Measurements from ENCODE around the gene AATK.
"Not testable (repeated sequence)": the region's sequence is repeated elsewhere in the genome, so short reads cannot be mapped to it uniquely, and the experiment has no call there.

AATK gene

DNA sequence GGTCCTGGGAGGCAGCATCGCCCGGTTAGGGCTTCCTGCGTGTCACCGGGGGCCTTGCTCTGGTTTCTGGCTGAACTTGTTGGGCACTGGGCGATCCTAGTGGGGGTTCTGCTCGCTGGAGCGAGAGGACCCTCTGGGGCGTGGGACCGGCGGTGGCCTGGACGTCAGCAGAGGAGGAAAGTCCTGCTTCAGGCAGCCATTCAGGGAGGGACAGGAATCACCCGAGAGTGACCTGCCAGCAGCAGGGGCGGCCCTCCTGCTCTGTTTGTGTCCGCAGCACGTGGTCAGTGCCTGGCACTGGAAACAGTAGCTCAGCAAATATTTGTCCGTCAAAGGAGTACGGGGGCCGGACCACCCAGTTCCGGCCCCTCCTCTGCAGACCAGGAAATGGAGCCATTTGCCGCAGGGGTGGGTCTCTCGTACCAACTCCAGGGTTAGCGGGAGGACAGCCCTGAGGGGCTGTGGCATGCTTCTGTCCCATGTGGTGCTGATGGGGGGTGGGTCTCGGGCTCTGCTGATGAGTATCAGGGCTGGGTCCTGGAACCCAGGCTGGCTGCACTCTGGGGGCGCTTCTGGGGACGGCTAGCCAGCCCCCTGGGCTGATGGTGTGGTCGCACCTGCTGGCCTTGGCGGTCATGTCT lies 82.8 kb downstream of the AATK start:
- no peak for DNase-seq

DNA sequence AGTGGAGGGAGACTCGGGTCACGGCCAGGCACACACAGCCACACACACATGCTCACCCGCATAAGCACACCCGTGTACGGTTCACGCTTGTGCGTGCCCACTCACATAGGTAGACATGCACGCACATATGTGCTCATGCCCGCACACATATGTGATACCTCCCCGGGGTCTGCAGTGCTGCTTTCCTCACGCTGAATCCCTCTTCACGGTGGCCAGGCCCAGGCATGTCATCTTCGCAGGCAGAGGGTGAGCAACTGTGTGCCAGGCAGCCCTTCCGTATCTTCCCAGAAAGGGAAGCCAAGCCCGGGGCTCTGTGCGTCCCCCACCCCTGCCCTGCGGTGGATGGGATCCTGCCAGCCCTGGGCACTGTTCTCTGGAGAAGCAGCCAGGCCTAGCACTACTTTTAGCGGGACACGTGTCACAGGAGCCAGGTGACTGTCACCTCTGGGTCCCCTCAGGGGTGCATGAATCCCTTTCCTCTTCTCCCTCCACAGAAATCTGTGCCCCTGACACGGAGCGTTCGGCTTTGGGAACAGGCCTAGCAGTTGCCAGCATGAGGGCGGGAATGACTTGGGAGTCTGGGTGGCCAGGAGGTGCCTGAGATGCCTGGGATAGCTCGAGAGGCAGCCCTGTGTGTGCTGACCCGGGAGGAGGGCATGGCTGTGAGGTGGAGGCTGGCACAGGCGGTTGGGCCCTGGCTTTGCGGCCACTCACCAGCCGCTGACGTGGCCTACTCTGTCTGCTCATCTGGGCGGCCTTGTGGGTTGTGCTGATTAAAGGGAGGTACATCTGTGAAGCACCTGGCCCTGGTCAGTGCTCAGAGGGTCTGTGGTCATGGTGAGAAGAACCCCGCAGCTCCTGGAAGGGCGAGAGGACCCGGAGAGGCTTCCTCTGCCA lies 83.6 kb downstream of the AATK start:
- no peak for DNase-seq

DNA sequence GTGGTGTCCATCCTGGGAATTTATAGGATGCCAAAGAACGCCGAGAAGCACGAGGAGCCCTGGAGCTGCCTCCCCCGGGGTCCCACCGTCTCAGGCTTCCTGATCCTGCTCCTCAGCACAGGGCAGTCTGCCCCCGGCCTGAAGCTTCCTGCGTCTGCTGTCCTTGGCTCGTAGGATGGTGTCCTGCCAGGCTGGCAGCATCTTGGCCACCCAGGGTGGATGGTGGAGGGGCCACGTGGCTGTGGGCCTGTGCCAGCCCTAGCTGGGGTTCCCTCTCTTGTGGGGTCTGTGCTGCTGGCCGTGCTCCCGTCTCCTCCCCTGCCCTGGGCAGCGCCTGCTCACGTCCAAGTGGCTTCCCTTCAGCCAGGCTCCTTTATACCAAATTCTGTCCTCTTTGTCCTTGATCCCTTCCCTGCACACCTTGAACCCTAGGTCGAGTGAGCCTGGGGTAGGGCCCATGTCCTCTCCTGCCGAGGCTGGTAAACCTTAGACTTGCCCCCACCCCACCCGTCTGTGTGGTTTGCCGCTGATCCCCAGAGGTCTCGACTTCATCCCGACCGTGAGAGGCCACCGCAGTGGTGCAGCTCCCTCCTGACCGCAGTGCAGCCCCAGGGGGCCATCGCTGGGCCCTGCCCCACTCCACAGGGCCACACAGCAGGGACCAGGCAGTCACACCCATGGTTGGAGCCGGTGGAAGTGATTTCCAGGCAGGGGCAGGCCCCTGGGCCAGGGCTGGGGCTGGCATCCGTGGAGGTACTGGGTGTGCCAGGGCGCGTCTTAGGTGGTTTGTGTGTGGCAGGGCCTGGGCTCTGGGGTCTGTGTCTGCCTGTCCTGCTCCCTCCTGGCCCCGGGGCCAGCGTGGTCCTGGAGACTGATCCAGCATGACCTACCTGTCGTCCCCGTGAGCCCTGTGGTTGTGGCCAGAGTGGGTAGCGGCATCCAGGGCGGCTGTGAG lies 84.5 kb downstream of the AATK start:
- DNase-seq: no peak

DNA sequence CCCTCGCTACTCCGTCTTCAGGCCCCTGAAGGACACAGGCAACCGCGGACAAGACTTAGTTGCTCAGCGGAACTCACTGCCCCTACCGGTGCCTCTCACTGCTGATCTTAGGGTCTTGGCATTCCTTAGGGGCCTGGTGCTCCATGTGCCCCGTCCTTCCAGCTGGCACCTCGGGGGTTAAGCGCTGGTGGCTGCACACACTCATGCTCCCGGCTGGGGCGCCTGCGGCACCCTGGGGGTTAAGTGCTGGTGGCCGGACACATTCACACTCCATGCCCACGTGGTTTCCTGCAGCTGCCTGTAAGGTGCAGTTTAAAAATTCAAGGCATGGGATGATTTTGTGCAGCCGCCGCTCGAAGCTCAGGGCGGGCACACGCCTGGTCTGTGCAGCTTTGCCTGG lies 86.0 kb downstream of the AATK start:
- DNase-seq: no peak

DNA sequence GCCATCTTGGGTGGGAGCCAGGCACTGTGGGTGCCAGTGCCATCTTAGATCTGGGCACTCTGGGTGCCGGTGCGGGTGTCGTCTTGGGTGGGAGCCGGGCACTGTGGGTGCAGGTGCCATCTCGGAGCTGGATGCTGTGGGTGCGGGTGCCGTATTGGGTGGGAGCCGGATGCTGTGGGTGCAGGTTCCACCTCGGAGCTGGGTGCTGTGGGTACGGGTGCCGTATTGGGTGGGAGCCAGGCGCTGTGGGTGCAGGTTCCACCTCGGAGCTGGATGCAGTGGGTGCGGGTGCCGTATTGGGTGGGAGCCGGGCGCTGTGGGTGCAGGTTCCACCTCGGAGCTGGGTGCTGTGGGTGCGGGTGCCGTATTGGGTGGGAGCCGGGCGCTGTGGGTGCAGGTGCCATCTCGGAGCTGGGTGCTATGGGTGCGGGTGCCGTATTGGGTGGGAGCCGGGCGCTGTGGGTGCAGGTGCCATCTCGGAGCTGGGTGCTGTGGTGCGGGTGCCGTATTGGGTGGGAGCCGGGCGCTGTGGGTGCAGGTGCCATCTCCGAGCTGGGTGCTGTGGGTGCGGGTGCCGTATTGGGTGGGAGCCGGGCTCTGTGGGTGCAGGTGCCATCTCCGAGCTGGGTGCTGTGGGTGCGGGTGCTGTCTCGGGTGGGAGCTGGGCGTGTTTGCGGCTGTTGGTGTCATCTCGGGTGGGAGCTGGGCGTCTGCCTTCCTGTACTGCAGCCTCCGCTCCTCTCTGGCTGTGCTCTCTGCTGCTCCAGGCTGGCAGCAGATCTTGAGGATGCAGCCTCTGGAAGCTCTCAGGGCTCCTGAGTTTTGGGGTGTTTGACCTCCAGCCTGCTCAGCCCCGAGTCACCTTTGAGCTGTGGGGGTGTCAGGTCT lies 87.8 kb downstream of the AATK start:
- not testable (repeated sequence) for DNase-seq

DNA sequence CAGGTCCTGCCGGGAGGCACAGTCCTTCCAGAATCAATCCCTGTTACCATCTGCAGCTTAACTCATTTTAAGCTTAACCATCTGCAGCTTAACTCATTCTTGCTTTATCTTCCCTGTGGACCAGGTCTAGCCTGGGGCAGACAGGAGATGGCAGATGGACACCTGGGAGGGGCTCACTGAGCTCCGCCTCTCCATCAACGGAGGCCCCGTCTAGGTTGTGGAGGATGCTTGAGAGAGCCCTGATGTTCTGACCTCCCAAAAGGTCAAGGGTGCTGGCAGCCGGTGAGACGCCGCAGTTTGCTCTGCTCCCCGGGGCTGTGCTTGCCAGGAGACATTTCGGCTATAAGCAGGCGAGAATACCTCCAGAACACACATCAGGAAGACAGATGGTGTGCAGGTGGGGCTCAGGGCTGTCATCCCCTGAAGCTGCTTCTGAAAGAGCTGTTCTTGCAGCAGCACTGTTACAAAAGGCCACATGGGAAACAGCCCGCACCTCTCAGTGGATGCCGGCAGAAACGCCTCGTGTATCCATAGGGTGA lies 89.8 kb downstream of the AATK start:
- DNase-seq: no peak

DNA sequence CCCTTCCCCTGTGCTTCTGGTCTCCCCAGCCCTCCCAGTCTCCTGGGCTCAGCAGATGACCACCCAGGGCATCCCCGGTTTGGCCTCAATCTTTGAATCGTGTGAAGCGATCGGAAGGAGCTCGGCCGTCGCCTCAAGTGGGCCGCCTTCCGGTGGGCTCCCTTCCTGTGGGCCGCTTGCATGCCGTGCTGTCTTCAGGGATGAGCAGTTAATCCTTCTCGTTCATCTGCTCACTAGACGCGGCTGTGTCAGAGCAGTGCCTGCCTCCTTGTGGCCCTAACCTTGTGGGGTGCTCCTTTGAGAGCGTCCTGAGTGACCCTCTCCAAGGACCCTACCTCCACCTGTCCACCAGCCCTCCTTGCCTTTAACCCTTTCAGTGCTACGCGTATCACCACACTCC lies 90.7 kb downstream of the AATK start:
- no peak for DNase-seq

DNA sequence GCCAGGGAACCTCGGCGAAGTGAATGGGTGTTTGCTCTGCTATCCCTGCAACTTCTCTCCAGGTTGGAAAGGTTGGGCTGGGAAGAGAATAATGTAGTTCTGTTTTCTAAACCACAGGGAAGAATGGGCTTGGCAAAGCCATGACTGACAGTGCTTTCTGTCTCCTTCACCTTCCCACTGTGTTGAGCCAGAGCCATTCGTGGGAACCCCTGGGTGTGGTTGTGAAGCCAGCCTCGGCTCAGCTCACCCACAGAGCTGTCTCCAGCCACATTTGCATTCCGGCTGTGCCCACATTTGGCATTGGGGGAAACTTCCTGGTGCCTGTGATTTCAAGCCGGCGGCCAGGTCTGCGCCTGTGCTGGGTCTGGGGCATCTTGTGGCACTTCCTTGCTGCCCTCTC lies 91.1 kb downstream of the AATK start:
- no peak for DNase-seq

DNA sequence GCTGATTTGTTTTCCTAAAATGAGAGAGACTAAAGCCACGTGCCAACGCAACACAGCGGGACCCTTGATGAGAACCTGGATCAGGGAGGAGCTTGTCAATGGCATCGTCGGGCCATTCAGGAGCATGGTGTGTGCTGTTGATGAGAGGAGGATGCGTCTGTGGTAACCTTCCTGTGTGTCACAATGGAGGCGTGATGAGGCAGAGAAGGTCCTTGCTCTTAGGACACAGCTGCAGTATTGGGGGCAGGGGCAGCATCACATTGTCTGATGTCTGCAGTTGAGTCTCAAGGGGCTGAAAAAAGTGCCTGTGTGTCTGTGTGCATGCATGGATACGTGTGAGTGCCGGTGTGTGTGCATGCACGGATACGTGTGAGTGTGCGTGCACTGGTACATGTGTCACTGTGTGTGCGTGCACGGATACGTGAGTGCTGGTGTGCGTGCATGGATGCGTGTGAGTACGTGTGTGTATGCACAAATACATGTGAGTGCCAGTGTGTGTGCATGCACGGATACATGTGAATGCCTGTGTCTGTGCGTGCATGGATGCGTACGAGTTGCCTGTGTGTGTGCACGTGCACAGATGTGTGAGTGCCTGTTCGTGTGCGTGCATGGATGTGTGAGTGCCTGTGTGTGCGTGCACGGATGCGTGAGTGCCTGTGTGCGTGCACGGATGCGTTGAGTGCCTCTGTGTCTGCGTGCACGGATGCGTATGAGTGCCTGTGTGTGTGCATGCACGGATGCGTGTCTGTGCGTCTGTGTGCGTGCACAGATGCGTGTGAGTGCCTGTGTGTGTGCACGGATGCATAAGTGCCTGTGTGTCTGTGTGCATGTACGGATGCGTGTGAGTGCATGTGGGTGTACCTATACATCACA lies 91.8 kb downstream of the AATK start:
- no peak for DNase-seq

DNA sequence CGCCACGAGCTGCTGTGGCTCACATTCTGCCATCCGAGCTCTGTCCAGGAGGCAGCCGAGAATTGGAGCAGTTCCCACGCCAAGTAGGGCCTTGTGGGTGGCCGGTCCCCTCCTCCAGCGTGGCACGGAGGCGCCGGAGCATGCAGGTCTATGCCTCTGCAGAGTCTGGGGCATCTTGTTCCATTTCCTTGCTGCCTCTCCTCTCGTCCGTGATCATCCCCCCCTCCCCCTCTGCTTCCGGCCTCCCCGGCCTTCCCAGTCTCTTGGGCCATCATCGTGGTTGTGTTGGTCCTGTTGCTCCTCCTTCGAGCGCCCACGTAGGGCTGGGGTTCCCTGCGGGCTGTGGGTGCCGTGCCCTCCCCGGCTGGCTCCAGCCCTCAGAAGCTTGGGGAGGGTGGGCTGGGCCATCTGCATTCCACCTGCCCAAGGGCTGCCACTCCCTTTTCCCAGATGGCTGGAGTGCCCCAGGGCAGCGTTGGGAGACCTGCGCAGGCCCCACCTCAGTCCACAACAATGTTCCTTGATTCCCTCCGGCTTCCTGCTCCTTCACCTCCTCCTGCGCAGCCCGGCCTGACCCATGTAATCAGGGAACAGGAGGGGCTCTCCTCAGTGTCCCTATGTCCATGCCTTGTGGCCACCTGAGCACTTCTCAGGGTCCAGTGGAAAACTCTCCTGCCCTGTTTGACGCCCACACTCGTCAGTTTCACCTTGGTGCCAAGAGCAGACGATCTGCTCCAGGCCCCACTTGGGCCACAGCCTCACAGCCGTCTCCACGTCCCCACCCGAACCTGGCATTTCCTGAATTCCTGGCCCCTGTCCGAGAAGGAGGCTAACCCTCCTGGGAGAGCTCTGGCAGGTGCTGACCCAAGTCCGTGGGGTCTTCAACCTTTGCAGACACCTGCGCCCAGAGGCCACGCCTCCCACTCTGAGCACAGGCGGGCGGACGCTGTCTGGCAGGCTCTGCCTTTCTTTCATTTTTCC lies 94.0 kb downstream of the AATK start:
- no peak for DNase-seq

DNA sequence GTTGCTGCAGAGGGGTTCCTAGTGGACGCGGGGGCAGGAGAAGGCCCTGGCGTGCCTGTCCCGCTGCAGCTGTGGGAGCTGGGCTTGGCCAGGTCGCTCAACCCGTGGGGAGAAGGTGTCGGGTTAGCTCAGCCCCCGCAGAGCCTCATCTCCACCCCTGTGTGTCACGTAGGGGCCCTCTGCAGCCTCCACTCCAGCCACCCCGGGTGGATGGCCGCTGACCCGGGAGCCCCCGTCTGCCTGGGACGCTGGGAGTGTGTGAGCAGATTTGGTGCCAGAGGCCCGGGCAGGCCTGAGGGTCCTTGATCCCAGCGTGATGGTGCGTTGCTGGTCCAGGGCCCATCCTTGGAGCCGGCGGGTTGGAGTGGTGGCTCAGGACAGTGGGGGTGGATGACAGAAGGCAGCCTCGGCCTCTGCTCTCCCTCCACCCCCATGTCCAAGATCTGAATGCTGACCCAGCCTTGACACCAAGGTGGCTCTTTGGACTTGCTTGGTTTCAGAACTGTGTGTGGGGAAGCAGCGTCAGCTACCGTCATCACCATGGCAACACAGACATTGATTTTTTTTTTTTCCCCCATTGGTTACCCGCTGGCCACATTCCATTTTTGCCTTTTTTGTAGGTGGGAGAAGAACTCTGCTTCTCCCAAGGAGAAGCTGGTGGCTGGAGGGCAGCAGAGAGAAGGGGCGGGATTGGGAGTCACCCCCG lies 95.3 kb downstream of the AATK start:
- no peak for DNase-seq

DNA sequence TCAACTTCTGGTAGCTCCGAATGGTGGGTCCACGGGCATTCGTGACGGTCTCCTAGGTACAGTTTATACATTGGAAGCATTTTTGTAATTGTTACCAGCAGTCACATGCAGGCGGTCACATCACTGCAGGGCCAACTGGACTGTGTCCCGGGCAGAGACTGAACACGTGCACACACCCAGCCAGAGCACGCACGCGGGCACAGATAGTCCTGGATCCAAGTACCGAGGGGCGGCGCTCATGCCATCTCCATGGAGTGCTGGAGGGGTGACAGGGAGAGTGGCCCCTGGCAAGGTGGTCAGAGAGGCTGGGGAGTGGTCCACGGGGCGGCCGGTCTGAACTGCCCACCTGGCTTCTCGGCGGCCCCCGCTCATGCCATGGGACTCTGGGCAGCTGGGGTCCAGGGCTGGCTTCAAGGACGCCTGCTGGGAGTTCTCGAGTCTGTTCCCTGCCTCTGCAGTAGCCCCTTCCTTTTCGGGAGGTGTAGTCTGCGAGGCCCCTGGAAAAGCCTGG lies 96.8 kb downstream of the AATK start:
- DNase-seq: no peak

DNA sequence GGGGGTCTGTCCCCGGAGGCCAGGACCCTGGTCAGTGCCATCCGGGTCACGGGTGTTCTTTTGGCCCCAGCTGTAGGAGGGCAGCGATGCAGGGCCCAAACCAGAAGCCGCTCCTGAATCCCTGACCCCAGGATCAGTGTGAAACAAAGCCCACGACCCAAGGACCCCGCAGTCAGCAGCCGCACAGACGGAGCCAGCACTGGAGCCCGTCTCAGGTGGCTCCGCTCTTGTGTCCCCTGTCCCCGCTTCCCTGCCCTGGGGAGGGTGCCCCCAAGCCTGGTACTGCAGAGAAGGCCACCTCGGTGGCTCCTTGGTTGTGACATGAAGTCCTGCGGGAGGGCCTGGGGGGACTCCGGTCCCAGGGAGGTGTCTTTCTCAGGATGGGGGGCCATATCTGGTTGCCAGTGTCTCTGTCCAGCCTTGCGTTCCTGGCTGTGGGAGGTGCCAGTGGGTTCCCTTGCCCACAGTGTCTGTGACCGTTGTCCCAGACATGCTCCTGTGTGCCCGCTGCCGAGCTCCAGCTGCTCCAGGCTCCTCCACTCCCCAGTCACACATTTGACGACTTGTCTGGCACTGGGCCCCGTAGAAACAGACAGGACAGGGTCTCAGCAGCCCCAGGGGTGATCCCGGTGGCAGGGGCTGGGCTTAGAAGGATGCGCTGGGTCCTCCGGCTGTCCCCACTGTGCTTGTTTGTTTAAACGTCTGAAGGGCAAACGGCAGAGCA lies 97.4 kb downstream of the AATK start:
- DNase-seq: no peak

DNA sequence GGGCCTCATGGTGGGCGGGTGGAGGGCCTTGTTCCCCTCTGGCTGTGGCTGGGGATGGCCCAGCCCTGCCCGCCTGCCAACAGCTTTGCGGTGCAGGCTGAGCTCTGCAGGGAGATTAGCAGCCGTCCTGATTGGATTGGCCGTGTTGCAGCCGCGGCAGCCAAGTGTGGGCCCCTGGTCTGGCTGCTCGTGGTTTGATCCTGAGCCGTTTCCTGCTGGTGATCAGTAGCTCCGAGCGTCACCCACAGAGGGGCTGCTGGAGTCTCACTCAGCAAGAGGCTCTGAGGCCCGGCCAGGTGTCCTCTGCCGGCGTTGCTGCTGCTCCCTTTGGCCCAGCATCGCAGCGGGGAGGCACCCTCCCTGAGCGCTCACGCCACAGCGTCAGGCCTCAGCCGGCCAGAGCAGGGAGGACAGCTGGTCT lies 98.6 kb downstream of the AATK start:
- DNase-seq: no peak

Measured in activated CD8-positive, alpha-beta memory T cell treated with anti-CD3 and anti-CD28 coated beads, Interleukin-2, amount 50 U/mL, for 4 hours (primary cell).